Gastroesophageal sphincter (tissue), 3 donors: ENCODE data around the gene SPSB1.

Experiments
- CTCF ChIP-seq, 4 experiments: fragments of 200-600 bp in 2 of 4; fragments of 450-650 bp in 2 of 4; sonication (generic) in 1 of 4; IDR thresholded peaks; one replicate each; pipeline ENCODE4 v1.5.1; 2017 to 2019; ENCODE audit warnings: antibody characterized with exemption in 4 of 4, mild to moderate bottlenecking in 2 of 4, moderate library complexity in 2 of 4
- EP300 ChIP-seq: sonication (generic); formaldehyde crosslinking; IDR thresholded peaks from one replicate; pipeline ENCODE4 v1.6.1; 2017; ENCODE audit warnings: antibody characterized with exemption, mild to moderate bottlenecking
- POLR2A ChIP-seq, 2 donors: fragments of 450-650 bp; IDR thresholded peaks; one replicate each; pipeline ENCODE4 v1.6.1; 2017; ENCODE audit warnings: antibody characterized with exemption in 2 of 2, mild to moderate bottlenecking in 2 of 2, moderate library complexity in 1 of 2
- POLR2AphosphoS5 ChIP-seq: sonication (generic); formaldehyde crosslinking; IDR thresholded peaks from one replicate; pipeline ENCODE4 v1.6.1; 2017; ENCODE audit warnings: antibody characterized with exemption

GRCh38 chr1:9341301-9341845 lies 48.7 kb downstream of the SPSB1 start:
- TF ChIP-seq CTCF (IDR thresholded peaks at IDR 0.05) (no peak), EP300 (no peak), POLR2AphosphoS5 (no peak), POLR2A (IDR thresholded peaks at IDR 0.05) (no peak)
